Fibroblast of pulmonary artery (primary cell): Measurements from ENCODE around the gene SPRR2E.
A peak's percentile ranks its signal among the peaks of the same experiment; 100 is the strongest.

Experiments used
- DNase-seq: peaks from one replicate; pipeline ENCODE4 v3.0.0-alpha.2; 2010; ENCODE audit warnings: low read depth
- H3K4me3 ChIP-seq: replicated peaks from 2 replicates; pipeline ENCODE4 v1.5.1; 2011; ENCODE audit warnings: low read depth, mild to moderate bottlenecking, control low read depth, low read length, moderate library complexity
- CTCF ChIP-seq: IDR thresholded peaks from 2 replicates; pipeline ENCODE4 v1.5.1; 2011; ENCODE audit warnings: mild to moderate bottlenecking, control low read depth, low read length, inconsistent platforms; ENCODE audit errors: missing control alignments

The SPRR2E gene

GRCh38 chr1:153100245-153100644, 5.9 kb upstream of the SPRR2E start:
- DNase-seq: peak; percentile 40
- no peak overlapping the region for H3K4me3 ChIP-seq
- no peak for TF ChIP-seq CTCF

- no peak for DNase-seq
- TF ChIP-seq CTCF: no peak
- no peak overlapping the region for H3K4me3 ChIP-seq
These were observed 5.2 kb upstream of the SPRR2E start for GRCh38 chr1:153099461-153100045.

GRCh38 chr1:153095764-153096163, 1.4 kb upstream of the SPRR2E start:
- no peak for DNase-seq
- no peak overlapping the region for H3K4me3 ChIP-seq
- TF ChIP-seq CTCF: no peak

GRCh38 chr1:153087652-153088051, 6.7 kb downstream of the SPRR2E start:
- H3K4me3 ChIP-seq: no peak overlapping the region
- no peak for DNase-seq
- TF ChIP-seq CTCF: no peak

- DNase-seq: no peak
- H3K4me3 ChIP-seq: no peak overlapping the region
- TF ChIP-seq CTCF: no peak
These were observed 12.6 kb downstream of the SPRR2E start for GRCh38 chr1:153081736-153082135.

- no peak for DNase-seq
- TF ChIP-seq CTCF: no peak
- no peak overlapping the region for H3K4me3 ChIP-seq
These were observed 21.3 kb downstream of the SPRR2E start for GRCh38 chr1:153072806-153073726.
